HG03139 (cell line): ENCODE measurements around the gene PVRIG.
"Not testable (repeated sequence)": the region's sequence is repeated elsewhere in the genome, so short reads cannot be mapped to it uniquely, and the experiment has no call there.

Experiments
- ATAC-seq: cut with Tn5 transposase; IDR thresholded peaks from one replicate; pipeline ENCODE4 v1.9.1; 2021; ENCODE audit not compliant: unreplicated experiment

PVRIG gene

GRCh38 chr7:100224891-100225290, 5.1 kb downstream of the PVRIG start:
- ATAC-seq, result not testable (repeated sequence)

- not testable (repeated sequence) for ATAC-seq
Measured at GRCh38 chr7:100234660-100235317, 15.0 kb downstream of the PVRIG start.

GRCh38 chr7:100239975-100240374, 20.2 kb downstream of the PVRIG start:
- ATAC-seq, result not testable (repeated sequence)

GRCh38 chr7:100243385-100243784, 23.6 kb downstream of the PVRIG start:
- not testable (repeated sequence) for ATAC-seq

- not testable (repeated sequence) for ATAC-seq
Measured at GRCh38 chr7:100244988-100245605, 25.3 kb downstream of the PVRIG start.

- not testable (repeated sequence) for ATAC-seq
Measured at GRCh38 chr7:100246121-100246864, 26.5 kb downstream of the PVRIG start.

GRCh38 chr7:100246865-100247137, 27.1 kb downstream of the PVRIG start:
- ATAC-seq, result not testable (repeated sequence)

- ATAC-seq, result no peak
Measured at GRCh38 chr7:100247152-100247757, 27.5 kb downstream of the PVRIG start.

- no peak for ATAC-seq
Measured at GRCh38 chr7:100248483-100248882, 28.7 kb downstream of the PVRIG start.

- no peak for ATAC-seq
Measured at GRCh38 chr7:100257017-100257416, 37.3 kb downstream of the PVRIG start.

- not testable (repeated sequence) for ATAC-seq
Measured at GRCh38 chr7:100259984-100260383, 40.2 kb downstream of the PVRIG start.

- ATAC-seq, result not testable (repeated sequence)
Measured at GRCh38 chr7:100262896-100263295, 43.1 kb downstream of the PVRIG start.

- not testable (repeated sequence) for ATAC-seq
Measured at GRCh38 chr7:100264223-100264622, 44.5 kb downstream of the PVRIG start.

- ATAC-seq, result not testable (repeated sequence)
Measured at GRCh38 chr7:100264669-100265165, 45.0 kb downstream of the PVRIG start.

- not testable (repeated sequence) for ATAC-seq
Measured at GRCh38 chr7:100265851-100266250, 46.1 kb downstream of the PVRIG start.

GRCh38 chr7:100266576-100267354, 47.0 kb downstream of the PVRIG start:
- ATAC-seq, result no peak

- no peak for ATAC-seq
Measured at GRCh38 chr7:100267648-100268047, 47.9 kb downstream of the PVRIG start.

GRCh38 chr7:100268882-100269281, 49.1 kb downstream of the PVRIG start:
- ATAC-seq, result not testable (repeated sequence)

GRCh38 chr7:100269306-100270045, 49.7 kb downstream of the PVRIG start:
- not testable (repeated sequence) for ATAC-seq
